ENCODE data around the gene TBC1D22A. TPM values are rescaled to one million over a fixed set of nuclear protein-coding genes. Genes with fewer than 3 reads are reported as not detected.

TBC1D22A gene
- polyA plus RNA-seq, 1 donor (not counting 4 experiments of a cell fraction or from before 2014, with no cell fraction given), result 20.9 TPM

DNA sequence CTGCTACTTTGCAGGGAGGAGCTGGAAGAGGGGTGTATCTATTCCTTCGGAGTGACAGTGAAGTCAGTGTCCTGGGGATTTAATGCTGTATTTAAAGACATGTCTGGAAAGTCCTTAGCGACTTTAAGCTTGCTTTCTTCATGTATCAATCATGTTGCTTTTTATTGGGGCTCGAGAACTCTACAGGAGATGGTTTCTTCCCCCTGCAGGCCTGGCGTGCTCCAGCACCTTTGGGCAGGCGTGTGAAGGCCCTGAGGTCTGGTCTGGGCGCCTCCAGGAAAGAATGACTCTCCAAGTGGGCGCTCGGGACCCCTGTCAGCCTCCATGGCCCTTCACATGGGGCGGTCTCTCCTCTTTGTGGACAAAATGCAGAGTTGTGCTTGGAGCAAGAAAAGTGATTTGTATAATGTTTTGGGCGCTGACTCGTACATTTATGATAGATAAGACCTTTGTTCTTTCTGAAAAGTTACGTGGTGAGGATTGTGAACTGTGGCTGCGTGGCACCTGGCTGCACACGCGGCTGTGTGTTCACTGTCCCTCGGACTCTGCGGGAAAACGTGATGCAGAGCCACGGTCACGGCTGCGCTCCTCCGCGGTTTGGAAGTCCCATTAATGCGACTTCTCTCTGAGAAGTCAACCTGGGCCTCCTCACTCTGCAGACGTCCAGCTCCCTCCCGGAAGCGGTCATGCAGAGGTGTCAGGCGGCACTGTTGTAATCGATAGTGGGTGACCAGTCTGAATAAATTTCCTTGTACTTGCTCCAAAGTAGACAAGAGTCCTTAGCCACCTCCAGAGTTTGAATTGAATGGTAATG lies 282.5 kb downstream of the TBC1D22A start:
- Histone ChIP-seq H3K4me2 (ENCODE audit: control insufficient read depth, extremely low read depth, insufficient read depth, low read depth, low read length) (no peak overlapping the region), H3K27ac (ENCODE audit: control insufficient read depth, insufficient read depth, low read length) (no peak overlapping the region), H2AFZ (ENCODE audit: control insufficient read depth, low read length) (no peak overlapping the region), H3K9me3 (ENCODE audit: control insufficient read depth, low read depth, low read length) (no peaks in the 10 kb centered on the region), H4K20me1 (ENCODE audit: control insufficient read depth, extremely low read depth, insufficient read depth, low read length) (no peaks in the 10 kb centered on the region), H3K36me3 (ENCODE audit: control insufficient read depth in 2 of 2, extremely low read depth in 1 of 2, insufficient read depth in 2 of 2, low read length in 2 of 2) (peaks cover 0 to 4% of the 10 kb centered on the region in 2 experiments), H3K9ac (ENCODE audit: control insufficient read depth, extremely low read depth, insufficient read depth, low read length) (no peak overlapping the region), H3K4me3 (ENCODE audit: control insufficient read depth in 2 of 3, extremely low read depth in 1 of 3, insufficient read depth in 2 of 3, low read depth in 1 of 3, low read length in 3 of 3) (no peak overlapping the region), H3K9me1 (ENCODE audit: control insufficient read depth, extremely low read depth, insufficient read depth, low read length) (no peaks in the 10 kb centered on the region), H3K27me3 (ENCODE audit: control insufficient read depth, extremely low read depth, insufficient read depth, low read length) (no peaks in the 10 kb centered on the region), H3K4me1 (ENCODE audit: control insufficient read depth, extremely low read depth, insufficient read depth, low read length) (peaks cover 5% of the 10 kb centered on the region), H3K79me2 (ENCODE audit: control insufficient read depth, insufficient read depth, low read length) (no peaks in the 10 kb centered on the region)
- no peak for DNase-seq (ENCODE audit: low read depth, low spot score)
- no peak for TF ChIP-seq EZH2 (IDR thresholded peaks at IDR 0.05; ENCODE audit: low read length)
- TF ChIP-seq, protein P1, sequence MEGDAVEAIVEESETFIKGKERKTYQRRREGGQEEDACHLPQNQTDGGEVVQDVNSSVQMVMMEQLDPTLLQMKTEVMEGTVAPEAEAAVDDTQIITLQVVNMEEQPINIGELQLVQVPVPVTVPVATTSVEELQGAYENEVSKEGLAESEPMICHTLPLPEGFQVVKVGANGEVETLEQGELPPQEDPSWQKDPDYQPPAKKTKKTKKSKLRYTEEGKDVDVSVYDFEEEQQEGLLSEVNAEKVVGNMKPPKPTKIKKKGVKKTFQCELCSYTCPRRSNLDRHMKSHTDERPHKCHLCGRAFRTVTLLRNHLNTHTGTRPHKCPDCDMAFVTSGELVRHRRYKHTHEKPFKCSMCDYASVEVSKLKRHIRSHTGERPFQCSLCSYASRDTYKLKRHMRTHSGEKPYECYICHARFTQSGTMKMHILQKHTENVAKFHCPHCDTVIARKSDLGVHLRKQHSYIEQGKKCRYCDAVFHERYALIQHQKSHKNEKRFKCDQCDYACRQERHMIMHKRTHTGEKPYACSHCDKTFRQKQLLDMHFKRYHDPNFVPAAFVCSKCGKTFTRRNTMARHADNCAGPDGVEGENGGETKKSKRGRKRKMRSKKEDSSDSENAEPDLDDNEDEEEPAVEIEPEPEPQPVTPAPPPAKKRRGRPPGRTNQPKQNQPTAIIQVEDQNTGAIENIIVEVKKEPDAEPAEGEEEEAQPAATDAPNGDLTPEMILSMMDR (optimal IDR thresholded peaks at IDR 0.05 in 1 of 3, IDR thresholded peaks at IDR 0.05 in 1 of 3, conservative IDR thresholded peaks at IDR 0.05 in 1 of 3; ENCODE audit: extremely low read depth in 1 of 3, insufficient read depth in 2 of 3, low read length in 3 of 3), result no peak
- dilution Hi-C loops (cut with MboI; ENCODE audit: extremely low pct_ligation_motif_present, low sequenced_read_pairs), result no loop called here
- no peak for FAIRE-seq

- TF ChIP-seq EZH2 (IDR thresholded peaks at IDR 0.05; ENCODE audit: low read length), result no peak
- TF ChIP-seq, protein P1 (optimal IDR thresholded peaks at IDR 0.05 in 1 of 3, IDR thresholded peaks at IDR 0.05 in 1 of 3, conservative IDR thresholded peaks at IDR 0.05 in 1 of 3; ENCODE audit: extremely low read depth in 1 of 3, insufficient read depth in 2 of 3, low read length in 3 of 3), result no peak
- dilution Hi-C loops (cut with MboI; ENCODE audit: extremely low pct_ligation_motif_present, low sequenced_read_pairs), result no loop called here
- H3K36me3 ChIP-seq (ENCODE audit: control insufficient read depth in 2 of 2, extremely low read depth in 1 of 2, insufficient read depth in 2 of 2, low read length in 2 of 2), result peaks cover 0 to 4% of the 10 kb centered on the region in 2 experiments
- no peaks in the 10 kb centered on the region for H3K27me3 ChIP-seq (ENCODE audit: control insufficient read depth, extremely low read depth, insufficient read depth, low read length)
- no peak overlapping the region for H3K9ac ChIP-seq (ENCODE audit: control insufficient read depth, extremely low read depth, insufficient read depth, low read length)
- H3K4me2 ChIP-seq (ENCODE audit: control insufficient read depth, extremely low read depth, insufficient read depth, low read depth, low read length), result no peak overlapping the region
- no peaks in the 10 kb centered on the region for H3K9me3 ChIP-seq (ENCODE audit: control insufficient read depth, low read depth, low read length)
- DNase-seq (ENCODE audit: low read depth, low spot score) (no peak), FAIRE-seq (no peak)
- no peaks in the 10 kb centered on the region for H3K9me1 ChIP-seq (ENCODE audit: control insufficient read depth, extremely low read depth, insufficient read depth, low read length)
- peaks cover 3% of the 10 kb centered on the region for H3K4me1 ChIP-seq (ENCODE audit: control insufficient read depth, extremely low read depth, insufficient read depth, low read length)
- H3K27ac ChIP-seq (ENCODE audit: control insufficient read depth, insufficient read depth, low read length), result no peak overlapping the region
- H3K4me3 ChIP-seq (ENCODE audit: control insufficient read depth in 2 of 3, extremely low read depth in 1 of 3, insufficient read depth in 2 of 3, low read depth in 1 of 3, low read length in 3 of 3), result no peak overlapping the region
- H4K20me1 ChIP-seq (ENCODE audit: control insufficient read depth, extremely low read depth, insufficient read depth, low read length), result no peaks in the 10 kb centered on the region
- H3K79me2 ChIP-seq (ENCODE audit: control insufficient read depth, insufficient read depth, low read length), result no peaks in the 10 kb centered on the region
- no peak overlapping the region for H2AFZ ChIP-seq (ENCODE audit: control insufficient read depth, low read length)
These were observed 283.4 kb downstream of the TBC1D22A start for GRCh38 chr22:47045691-47046410.

Measured in keratinocyte (primary cell).